Kidney (tissue), 14 donors: ENCODE measurements around the gene CLDN3. TPM values are rescaled to one million over a fixed set of nuclear protein-coding genes. Genes with fewer than 3 reads are reported as not detected.

ENCODE experiments used
- DNase-seq, 5 donors: peaks; one replicate each; pipeline ENCODE4 v3.0.0-alpha.2; 2013 to 2020
- FAIRE-seq: peaks from 2 replicates; lab custom pipeline; 2012; peaks lifted over from hg19 to GRCh38; lab: Jason Lieb, UNC
- H3K27ac ChIP-seq, 2 donors: one replicate each; pipeline ENCODE4 v1.7.0; 2013; ENCODE audit warnings: low read depth in 2 of 2, low read length in 2 of 2, inconsistent platforms in 1 of 2
- H3K27me3 ChIP-seq: one replicate; pipeline ENCODE4 v1.7.1; 2013; ENCODE audit warnings: low read length, inconsistent platforms; ENCODE audit not compliant: control insufficient read depth, insufficient read depth
- H3K36me3 ChIP-seq, 3 donors: one replicate each; pipeline versions ENCODE4 v1.7.0 to v1.7.1; 2013; ENCODE audit warnings: low read length in 3 of 3, control low read depth in 1 of 3, inconsistent platforms in 1 of 3; ENCODE audit not compliant: insufficient read depth in 3 of 3, control insufficient read depth in 2 of 3
- H3K4me1 ChIP-seq, 3 donors: one replicate each; pipeline versions ENCODE4 v1.7.0 to v1.7.1; 2013; ENCODE audit warnings: low read length in 3 of 3, inconsistent platforms in 1 of 3, low read depth in 1 of 3; ENCODE audit not compliant: control insufficient read depth in 2 of 3, insufficient read depth in 2 of 3
- H3K4me3 ChIP-seq, 3 donors: one replicate each; pipeline versions ENCODE4 v1.7.0 to v1.8.1; 2013; ENCODE audit warnings: low read length in 3 of 3, control low read depth in 1 of 3, inconsistent platforms in 1 of 3
- H3K9ac ChIP-seq, 3 donors: one replicate each; pipeline versions ENCODE4 v1.7.0 to v1.7.1; 2013; ENCODE audit warnings: low read length in 3 of 3, control low read depth in 1 of 3, inconsistent platforms in 1 of 3
- H3K9me3 ChIP-seq, 3 donors: one replicate each; pipeline versions ENCODE4 v1.7.0 to v1.7.1; 2013; ENCODE audit warnings: low read length in 3 of 3, control low read depth in 1 of 3, inconsistent platforms in 1 of 3; ENCODE audit not compliant: control insufficient read depth in 2 of 3, insufficient read depth in 1 of 3
- CTCF ChIP-seq: IDR thresholded peaks from 3 replicates; pipeline ENCODE4 v1.5.1; 2012; ENCODE audit warnings: mild to moderate bottlenecking, moderate library complexity, borderline replicate concordance; ENCODE audit not compliant: insufficient read depth; ENCODE audit errors: extremely low read depth
- intact Hi-C: fragments of 100-400 bp; cut with DNase I; formaldehyde crosslinking; loops from one replicate; pipeline ENCODE4 v1.11.1; 2022
- polyA plus RNA-seq: library from polyadenylated mRNA; stranded (reverse); fragments of 350-450 nt; fragmentation: Illumina TruSeq; extraction: RNeasy Lipid Tissue Mini Kit (QIAGEN cat#74804); gene quantifications from one replicate; pipeline ENCODE4 v1.2.3, GENCODE V29; 2014; ENCODE audit warnings: low read depth, low replicate concordance; ENCODE audit not compliant: insufficient read depth
- total RNA-seq: library from RNA; stranded (reverse); fragmentation: NEBNext Ultra II Directional; extraction: Animal tissue kit (Norgen Biotek cat#: 25700); gene quantifications from one replicate; pipeline ENCODE4 v1.2.1, GENCODE V29; 2021
- donor health status: control.
- donor health status: control.
- donor health status: control.
- donor health status: control.
- donor health status: control.
- donor health status: DM: yes; HTN: yes; CAD: no.
- donor health status: Normal renal cell carcinoma (clear cell type).

CLDN3 gene
- total and polyA plus RNA-seq, 2 donors from 2014 or later: 76.5 to 180 TPM

GRCh38 chr7:73770860-73771670 is 995 bp upstream of the CLDN3 start:
- Histone ChIP-seq H3K4me3 (peak overlapping the region in 2 of 3 donors; percentile 44 to 66), H3K9ac (peak overlapping the region in 1 of 3 donors; percentile 61), H3K36me3 (no peaks in the 10 kb centered on the region), H3K27ac (peak overlapping the region; percentile 70 to 91), H3K27me3 (no peaks in the 10 kb centered on the region), H3K4me1 (peaks cover 0 to 4% (median 0%) of the 10 kb centered on the region in 3 donors), H3K9me3 (no peaks in the 10 kb centered on the region)
- TF ChIP-seq CTCF: no peak
- FAIRE-seq (no peak), DNase-seq (peak in 2 of 5 donors; percentile 35 to 55)
- intact Hi-C loops: no loop called here

- no peaks in the 10 kb centered on the region for H3K27me3 ChIP-seq
- peak in 2 of 5 donors; percentile 47 to 72 for DNase-seq
Measured at GRCh38 chr7:73769481-73770001, 529 bp downstream of the CLDN3 start.

GRCh38 chr7:73768641-73769480 is 1.2 kb downstream of the CLDN3 start:
- peaks cover 0 to 4% (median 0%) of the 10 kb centered on the region in 3 donors for H3K4me1 ChIP-seq
- FAIRE-seq (no peak), DNase-seq (peak in 2 of 5 donors; percentile 64 to 66)
- no peaks in the 10 kb centered on the region for H3K9me3 ChIP-seq
- H3K4me3 ChIP-seq: peak overlapping the region; percentile 46 to 68 (median 66)
- intact Hi-C loops: no loop called here
- H3K36me3 ChIP-seq: no peaks in the 10 kb centered on the region
- peak overlapping the region in 1 of 3 donors; percentile 58 for H3K9ac ChIP-seq
- H3K27ac ChIP-seq: peak overlapping the region; percentile 70 to 91
- H3K27me3 ChIP-seq: no peaks in the 10 kb centered on the region
- no peak for TF ChIP-seq CTCF

More at GRCh38 chr7:73769481-73770001, 529 bp downstream of the CLDN3 start:
- Histone ChIP-seq H3K9me3 (no peaks in the 10 kb centered on the region), H3K9ac (peak overlapping the region in 2 of 3 donors; percentile 26 to 65), H3K27ac (peak overlapping the region; percentile 70 to 91), H3K4me1 (peaks cover 0 to 4% (median 0%) of the 10 kb centered on the region in 3 donors), H3K4me3 (peak overlapping the region; percentile 57 to 68 (median 66)), H3K36me3 (no peaks in the 10 kb centered on the region)
- intact Hi-C loops: no loop called here
- no peak for TF ChIP-seq CTCF
- FAIRE-seq: no peak
